Coronary artery (tissue), 2 donors: ENCODE results near the gene GAN.

ENCODE experiments used
- DNase-seq: peaks from one replicate; pipeline ENCODE4 v3.0.0-alpha.2; 2017; ENCODE audit warnings: low spot score
- H3K27ac ChIP-seq, 2 donors: fragments of 200-600 bp; sonication (generic); one replicate each; pipeline ENCODE4 v1.5.1; 2016 to 2019
- H3K4me3 ChIP-seq: fragments of 200-600 bp; sonication (generic); 2 replicates; pipeline ENCODE4 v1.5.1; 2016; ENCODE audit warnings: mild to moderate bottlenecking, moderate library complexity
- TF ChIP-seq, protein P1 (sequence below): fragments of 200-600 bp; sonication (generic); IDR thresholded peaks from one replicate; pipeline ENCODE4 v1.5.1; 2019; ENCODE audit warnings: antibody characterized with exemption

Gene GAN

DNA sequence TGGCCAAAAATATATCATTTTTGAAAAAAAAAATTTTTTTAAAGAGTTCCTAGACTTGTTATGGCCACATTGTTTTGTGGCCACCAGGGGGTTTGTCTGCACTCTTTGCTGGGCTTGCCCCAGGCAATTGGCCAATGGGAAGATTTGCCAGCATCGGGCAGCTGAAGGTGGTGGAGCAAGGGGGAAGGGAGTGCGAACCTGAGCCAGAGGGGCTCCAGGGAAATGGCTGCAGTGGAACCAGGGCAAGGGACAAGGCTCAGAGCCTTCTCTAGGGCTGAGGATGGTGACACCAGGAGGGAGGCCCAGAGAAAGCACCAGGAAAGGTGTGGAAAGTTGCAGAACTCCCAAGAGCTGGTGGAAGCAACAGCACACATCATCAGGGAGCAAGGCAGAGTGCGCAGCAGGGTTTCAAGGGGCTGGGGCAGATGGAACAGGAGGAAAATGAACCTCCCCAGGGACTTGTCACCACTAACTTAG is 114.3 kb downstream of the GAN start:
- no peak for DNase-seq
- TF ChIP-seq, protein P1, sequence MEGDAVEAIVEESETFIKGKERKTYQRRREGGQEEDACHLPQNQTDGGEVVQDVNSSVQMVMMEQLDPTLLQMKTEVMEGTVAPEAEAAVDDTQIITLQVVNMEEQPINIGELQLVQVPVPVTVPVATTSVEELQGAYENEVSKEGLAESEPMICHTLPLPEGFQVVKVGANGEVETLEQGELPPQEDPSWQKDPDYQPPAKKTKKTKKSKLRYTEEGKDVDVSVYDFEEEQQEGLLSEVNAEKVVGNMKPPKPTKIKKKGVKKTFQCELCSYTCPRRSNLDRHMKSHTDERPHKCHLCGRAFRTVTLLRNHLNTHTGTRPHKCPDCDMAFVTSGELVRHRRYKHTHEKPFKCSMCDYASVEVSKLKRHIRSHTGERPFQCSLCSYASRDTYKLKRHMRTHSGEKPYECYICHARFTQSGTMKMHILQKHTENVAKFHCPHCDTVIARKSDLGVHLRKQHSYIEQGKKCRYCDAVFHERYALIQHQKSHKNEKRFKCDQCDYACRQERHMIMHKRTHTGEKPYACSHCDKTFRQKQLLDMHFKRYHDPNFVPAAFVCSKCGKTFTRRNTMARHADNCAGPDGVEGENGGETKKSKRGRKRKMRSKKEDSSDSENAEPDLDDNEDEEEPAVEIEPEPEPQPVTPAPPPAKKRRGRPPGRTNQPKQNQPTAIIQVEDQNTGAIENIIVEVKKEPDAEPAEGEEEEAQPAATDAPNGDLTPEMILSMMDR = no peak
- no peak overlapping the region for H3K4me3 ChIP-seq
- H3K27ac ChIP-seq = no peak overlapping the region

DNA sequence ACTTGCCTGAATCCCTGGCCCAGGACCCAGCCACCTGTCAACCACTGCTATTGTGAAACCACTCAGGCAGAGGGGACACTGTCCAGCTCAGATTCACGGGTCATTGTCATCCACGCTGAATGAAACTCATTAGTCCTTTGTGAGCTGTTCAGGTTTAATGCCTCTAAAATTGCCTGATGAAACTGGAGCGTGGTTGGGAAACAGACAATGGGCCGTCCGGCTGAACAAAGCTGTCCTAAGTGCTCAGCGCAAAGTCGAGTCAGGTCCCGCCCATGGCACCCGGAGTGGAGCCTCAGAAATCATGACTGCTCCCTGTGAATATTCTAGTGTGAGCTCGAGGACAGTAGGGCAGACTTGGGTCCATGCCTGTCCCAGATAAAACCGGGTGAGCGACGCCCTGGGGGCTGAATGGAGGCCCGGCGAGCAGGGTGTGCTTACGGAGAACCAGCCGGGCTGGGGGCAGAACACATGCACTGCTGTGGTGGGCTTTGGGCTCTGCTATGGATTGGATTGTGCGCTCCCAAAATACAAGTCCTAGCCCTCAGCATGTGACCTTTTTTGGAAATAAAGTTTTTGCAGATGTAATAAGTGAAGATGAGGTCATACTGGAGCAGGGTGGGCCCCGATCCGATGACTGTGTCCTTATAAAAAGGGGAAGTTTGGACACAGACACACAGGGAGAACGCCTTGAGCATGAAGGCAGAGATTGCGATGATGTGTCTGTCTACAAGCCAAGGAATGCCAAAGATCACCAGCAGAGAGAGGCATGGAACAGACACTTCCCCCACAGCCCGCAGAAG is 117.0 kb downstream of the GAN start:
- H3K4me3 ChIP-seq = no peak overlapping the region
- TF ChIP-seq, protein P1 = no peak
- no peak for DNase-seq
- H3K27ac ChIP-seq = peak overlapping the region in 1 of 2 donors; percentile 68

DNA sequence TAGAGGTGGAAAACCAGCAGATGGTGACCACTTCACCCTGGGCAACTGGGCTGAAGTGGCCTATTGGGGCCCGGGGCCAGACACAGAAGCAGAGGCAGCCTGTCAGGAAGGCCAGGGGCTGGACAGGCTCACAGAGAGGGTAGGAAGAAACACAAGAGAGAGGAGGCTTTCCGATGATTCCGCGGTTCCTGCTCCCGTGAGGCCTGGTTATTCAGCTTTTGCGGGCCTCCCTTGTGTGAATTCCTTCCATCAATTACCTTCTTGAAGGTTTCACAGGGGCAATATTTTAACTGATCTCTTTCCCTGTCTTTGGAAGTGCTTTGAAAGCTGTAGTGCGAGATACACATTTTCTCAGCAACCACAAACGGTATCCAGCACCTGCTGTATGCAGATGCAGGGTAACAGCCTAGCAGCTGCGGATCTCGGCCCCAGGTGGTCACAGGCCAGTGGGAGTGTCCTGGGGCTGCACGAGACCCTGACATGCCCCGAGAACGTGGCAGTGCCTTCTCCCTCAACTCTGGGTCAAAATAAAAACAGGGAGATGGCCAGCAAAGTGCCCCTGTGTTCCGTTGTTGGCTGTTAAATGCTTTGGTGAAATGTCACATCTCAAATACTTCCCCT is 118.3 kb downstream of the GAN start:
- no peak overlapping the region for H3K27ac ChIP-seq
- no peak overlapping the region for H3K4me3 ChIP-seq
- no peak for DNase-seq
- TF ChIP-seq, protein P1 = no peak

DNA sequence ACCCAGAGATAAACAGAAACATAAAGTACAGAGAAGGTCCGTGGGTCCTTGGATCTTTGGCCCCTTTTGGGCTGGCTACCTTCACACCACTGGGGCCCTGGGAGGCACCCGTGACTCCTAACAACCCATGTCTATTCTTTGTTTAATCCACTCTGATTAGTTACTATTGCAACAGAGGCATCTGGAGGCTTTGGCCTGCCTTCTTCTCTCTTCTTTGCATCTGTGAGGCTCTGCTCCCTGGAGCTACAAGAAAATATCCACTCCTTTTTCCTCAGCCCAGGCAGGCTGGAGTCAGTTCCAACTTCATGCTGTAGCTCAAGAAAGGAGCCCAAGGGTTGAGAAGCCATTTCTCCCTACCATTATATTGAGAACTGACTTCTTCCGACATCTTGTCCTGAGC is 120.3 kb downstream of the GAN start:
- no peak overlapping the region for H3K4me3 ChIP-seq
- TF ChIP-seq, protein P1 = no peak
- H3K27ac ChIP-seq = no peak overlapping the region
- DNase-seq = no peak

DNA sequence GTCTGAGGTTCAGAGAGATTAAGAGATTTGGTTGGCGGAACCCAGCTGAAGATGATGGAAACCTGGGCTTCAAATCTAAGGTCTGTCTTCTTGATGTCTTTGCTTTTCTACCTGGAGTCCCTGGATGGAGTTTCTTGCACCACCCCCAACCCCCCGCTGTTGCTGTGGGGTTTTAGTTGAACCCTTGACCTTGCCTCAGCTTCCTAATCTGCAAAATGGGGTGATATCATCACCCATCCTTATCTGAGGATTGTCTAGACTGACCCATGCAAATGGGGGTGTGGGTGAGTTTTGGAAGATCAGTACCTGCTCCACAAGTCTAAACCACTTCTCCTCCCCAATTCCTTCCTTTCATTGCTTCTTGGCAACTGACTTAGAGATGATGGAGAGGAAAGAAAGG is 120.8 kb downstream of the GAN start:
- Histone ChIP-seq H3K4me3 (no peak overlapping the region), H3K27ac (no peak overlapping the region)
- no peak for DNase-seq
- TF ChIP-seq, protein P1 = no peak

DNA sequence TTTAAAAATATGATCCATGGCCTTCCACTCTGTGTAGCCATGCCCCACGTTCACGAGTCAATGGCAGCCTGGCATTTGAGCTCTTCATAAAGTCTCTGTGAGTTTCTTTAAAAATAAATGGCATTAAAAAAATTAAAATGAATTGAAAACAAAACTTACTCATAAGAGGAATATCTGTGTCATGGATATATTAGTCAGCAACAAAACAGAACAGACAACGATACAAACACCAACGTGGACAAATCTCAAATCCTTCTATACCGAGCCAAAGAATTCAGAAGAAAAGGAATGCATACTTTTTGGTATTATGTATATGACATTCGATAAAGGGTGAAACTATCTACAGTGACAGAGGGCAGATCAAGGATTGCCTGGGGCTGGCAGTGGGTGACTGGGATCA is 121.6 kb downstream of the GAN start:
- Histone ChIP-seq H3K4me3 (no peak overlapping the region), H3K27ac (no peak overlapping the region)
- DNase-seq = no peak
- TF ChIP-seq, protein P1 = no peak

DNA sequence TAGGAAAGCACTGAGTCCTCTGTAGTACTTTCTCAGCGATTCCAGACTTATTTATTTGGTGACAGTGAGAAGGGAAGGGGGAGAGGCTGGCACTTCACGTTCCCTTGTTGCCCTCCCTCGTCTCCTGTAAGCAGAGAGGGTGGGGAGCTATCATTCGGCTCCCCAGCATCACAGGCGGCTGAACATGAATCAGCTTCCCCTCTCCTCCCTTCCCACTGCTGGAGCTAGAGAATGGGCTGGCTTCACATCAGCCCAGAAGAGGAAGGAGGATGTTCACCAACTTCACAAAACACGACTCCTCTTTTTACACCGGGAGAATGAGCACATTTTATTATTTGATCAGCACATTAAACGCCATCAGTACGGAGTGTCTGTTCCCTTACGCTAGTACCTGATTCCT is 123.1 kb downstream of the GAN start:
- Histone ChIP-seq H3K27ac (peak overlapping the region in 1 of 2 donors; percentile 11), H3K4me3 (no peak overlapping the region)
- DNase-seq = no peak
- TF ChIP-seq, protein P1 = no peak
